A549 (cell line): Measurements from ENCODE around the gene SAMM50. TPM values are rescaled to one million over a fixed set of nuclear protein-coding genes. Genes with fewer than 3 reads are reported as not detected.

Experiments
- ATAC-seq, 2 experiments: fragments of 200-7000 bp in 1 of 2; fragments of >200 bp in 1 of 2; cut with Nextera tagmentation in 1 of 2; cut with Tn5 transposase in 1 of 2; 3 replicates each; pipeline versions ENCODE4 v1.8.0 to v1.9.1; 2018 to 2020; ENCODE audit warnings: mild to moderate bottlenecking in 1 of 2, moderate library complexity in 1 of 2
- CTCF ChIA-PET: fragments of 300-600 bp; sonication (Branson Sonifier 250); formaldehyde crosslinking; extraction: SDS; loops from one replicate; lab custom pipeline; 2021; ENCODE audit warnings: antibody characterized with exemption, inconsistent platforms; lab: Yijun Ruan, JAX
- POLR2A ChIA-PET: fragments of 350-600 bp; formaldehyde crosslinking; extraction: SDS; loops from one replicate; lab custom pipeline; 2021; ENCODE audit warnings: antibody characterized with exemption, inconsistent platforms; lab: Yijun Ruan, JAX
- DNase-seq, 2 experiments: peaks; one replicate each; pipeline versions ENCODE4 v3.0.0 to v3.0.0-alpha.2; 2011 to 2016; ENCODE audit warnings: low read depth in 1 of 2, low spot score in 1 of 2
- FAIRE-seq: peaks from 2 replicates; lab custom pipeline; 2011; peaks lifted over from hg19 to GRCh38; lab: Jason Lieb, UNC
- H3K27ac ChIP-seq, 2 experiments: fragments of >200 bp; sonication (Bioruptor Twin); formaldehyde crosslinking; 3 replicates each; pipeline ENCODE4 v1.5.1; 2016 to 2017
- H3K4me1 ChIP-seq: fragments of >200 bp; sonication (Bioruptor Twin); formaldehyde crosslinking; 3 replicates; pipeline ENCODE4 v1.6.1; 2016
- H3K4me2 ChIP-seq: fragments of >200 bp; sonication (Bioruptor Twin); formaldehyde crosslinking; 3 replicates; pipeline ENCODE4 v1.6.1; 2016
- H3K4me3 ChIP-seq: fragments of >200 bp; sonication (Bioruptor Twin); formaldehyde crosslinking; 3 replicates; pipeline ENCODE4 v1.5.1; 2016
- H3K9me3 ChIP-seq: fragments of >200 bp; sonication (Bioruptor Twin); formaldehyde crosslinking; 3 replicates; pipeline ENCODE4 v1.6.1; 2016
- CBX2 ChIP-seq: fragments of 200-600 bp; sonication (generic); IDR thresholded peaks from 2 replicates; pipeline ENCODE4 v1.6.1; 2016; ENCODE audit warnings: low read depth, mild to moderate bottlenecking, borderline replicate concordance
- EHMT2 ChIP-seq: fragments of 200-600 bp; sonication (generic); IDR thresholded peaks from 2 replicates; pipeline ENCODE4 v1.6.1; 2016; ENCODE audit warnings: antibody characterized with exemption, low read depth, mild to moderate bottlenecking, moderate library complexity
- ESRRA ChIP-seq: fragments of 150-350 bp; IDR thresholded peaks from 2 replicates; pipeline ENCODE4 v1.6.1; 2014; ENCODE audit warnings: mild to moderate bottlenecking, low read length, borderline replicate concordance
- FOXS1 ChIP-seq: fragments of 250-450 bp; sonication (Bioruptor Pico); IDR thresholded peaks from 2 replicates; pipeline ENCODE4 v1.5.0; 2020; ENCODE audit warnings: mild to moderate bottlenecking, moderate library complexity
- GATA3 ChIP-seq: IDR thresholded peaks from 2 replicates; pipeline ENCODE4 v1.6.1; 2012; ENCODE audit warnings: borderline replicate concordance
- HEYL ChIP-seq: fragments of 250-450 bp; sonication (Bioruptor Pico); IDR thresholded peaks from 2 replicates; pipeline ENCODE4 v1.8.0; 2021; ENCODE audit warnings: mild to moderate bottlenecking, moderate library complexity
- HOXB13 ChIP-seq: fragments of 250-450 bp; sonication (Bioruptor Pico); IDR thresholded peaks from 2 replicates; pipeline ENCODE4 v1.5.0; 2020; ENCODE audit warnings: low read depth, mild to moderate bottlenecking, moderate library complexity
- JUNB ChIP-seq: fragments of >200 bp; sonication (Bioruptor Twin); formaldehyde crosslinking; IDR thresholded peaks from 2 replicates; pipeline ENCODE4 v1.6.1; 2016
- KDM1A ChIP-seq: fragments of 200-600 bp; sonication (generic); IDR thresholded peaks from 2 replicates; pipeline ENCODE4 v1.6.1; 2016; ENCODE audit warnings: low read depth, mild to moderate bottlenecking
- KDM5A ChIP-seq: fragments of 200-600 bp; sonication (generic); IDR thresholded peaks from 2 replicates; pipeline ENCODE4 v1.6.1; 2016; ENCODE audit warnings: antibody characterized with exemption, mild to moderate bottlenecking
- MAZ ChIP-seq: fragments of 150-350 bp; IDR thresholded peaks from 2 replicates; pipeline ENCODE4 v1.6.1; 2014; ENCODE audit warnings: antibody characterized with exemption, low read depth, low read length, borderline replicate concordance
- NR3C1 ChIP-seq: fragments of >200 bp; sonication (Bioruptor Twin); formaldehyde crosslinking; IDR thresholded peaks from 3 replicates; pipeline ENCODE4 v1.6.1; 2017
- POLR2AphosphoS2 ChIP-seq: conservative IDR thresholded peaks from 2 replicates; pipeline ENCODE4 v1.6.1; 2012; ENCODE audit warnings: low read length, improper control_type of control experiment, inconsistent platforms
- RAD21 ChIP-seq, 2 experiments: fragments of >200 bp in 1 of 2; sonication (Bioruptor Twin) in 1 of 2; formaldehyde crosslinking in 1 of 2; IDR thresholded peaks in 1 of 2; conservative IDR thresholded peaks in 1 of 2; 2 replicates in 1 of 2; 3 replicates in 1 of 2; pipeline ENCODE4 v1.6.1; 2012 to 2018; ENCODE audit warnings: inconsistent platforms in 1 of 2
- RNF2 ChIP-seq: fragments of 200-600 bp; sonication (generic); IDR thresholded peaks from 2 replicates; pipeline ENCODE4 v1.6.1; 2016; ENCODE audit warnings: low read depth, mild to moderate bottlenecking, antibody characterized with exemption, moderate library complexity, borderline replicate concordance
- SREBF2 ChIP-seq: fragments of 450-650 bp; IDR thresholded peaks from 2 replicates; pipeline ENCODE4 v1.6.1; 2014; ENCODE audit warnings: mild to moderate bottlenecking, moderate library complexity
- ZSCAN20 ChIP-seq: fragments of 250-450 bp; sonication (Bioruptor Pico); IDR thresholded peaks from 2 replicates; pipeline ENCODE4 v1.8.0; 2022; ENCODE audit warnings: mild to moderate bottlenecking, moderate library complexity
- WGBS: methylation state at CpG from one replicate; pipeline ENCODE4 v1.1.6; 2017; ENCODE audit errors: missing lambda C conversion rate; 5-methylcytosine and 5-hydroxymethylcytosine counted together
- polyA plus RNA-seq, 4 experiments: library from polyadenylated mRNA; depleted of rRNA in 3 of 4; stranded (reverse); fragments of >200 nt; fragmentation: RNase III in 1 of 4; extraction: RNeasy Plus Mini Kit Qiagen cat#74134 plus additional on column Dnase treatment in 1 of 4; gene quantifications; 2 replicates in 3 of 4; 3 replicates in 1 of 4; pipeline ENCODE4 v1.2.3, GENCODE V29; 2011 to 2017
- TF ChIP-seq, protein P1 (sequence below): fragments of 150-350 bp; IDR thresholded peaks from 2 replicates; pipeline ENCODE4 v1.6.1; 2014; ENCODE audit warnings: low read depth, mild to moderate bottlenecking, low read length
- TF ChIP-seq, protein P2 (sequence below): IDR thresholded peaks from 2 replicates; pipeline ENCODE4 v1.6.1; 2012; ENCODE audit warnings: low read depth, borderline replicate concordance
- TF ChIP-seq, protein P3 (sequence below): fragments of 250-450 bp; sonication (Bioruptor Pico); IDR thresholded peaks from 2 replicates; pipeline ENCODE4 v1.5.0; 2021; ENCODE audit warnings: mild to moderate bottlenecking, moderate library complexity, borderline replicate concordance

SAMM50 gene
- polyA plus RNA-seq, 2 of the 4 experiments (the other 2 are of a cell fraction): 49.3 to 51.4 TPM

DNA sequence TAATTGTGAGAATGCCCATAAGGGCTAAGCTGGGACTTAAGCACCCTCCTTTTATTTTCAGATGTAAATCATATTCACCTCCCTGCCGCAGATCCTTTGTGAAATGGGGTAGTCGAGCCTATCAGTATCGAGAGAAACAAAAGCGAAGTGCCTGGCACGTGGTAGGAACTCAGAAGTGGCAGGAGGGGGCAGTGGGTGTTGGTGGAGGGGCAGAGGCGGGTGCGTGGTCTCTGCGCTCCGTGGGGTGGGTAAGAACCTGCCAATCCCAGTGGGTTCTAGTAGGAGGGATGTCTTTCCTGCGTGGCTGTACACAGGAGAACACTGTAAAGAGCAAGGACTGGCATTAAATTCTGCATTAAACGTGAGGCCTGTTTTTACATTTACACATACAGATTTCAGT lies 47.1 kb downstream of the SAMM50 start:
- 89% methylated on average over 11 of the region's 11 CpGs for WGBS
- CTCF ChIA-PET: interaction anchor here (1.6 to 3.8 kb wide), 3 partner anchors 9 to 623 kb away, joined by 3 to 28 read pairs (median 5); no protein-coding TSS in a partner anchor
- H3K27ac ChIP-seq: no peak overlapping the region

DNA sequence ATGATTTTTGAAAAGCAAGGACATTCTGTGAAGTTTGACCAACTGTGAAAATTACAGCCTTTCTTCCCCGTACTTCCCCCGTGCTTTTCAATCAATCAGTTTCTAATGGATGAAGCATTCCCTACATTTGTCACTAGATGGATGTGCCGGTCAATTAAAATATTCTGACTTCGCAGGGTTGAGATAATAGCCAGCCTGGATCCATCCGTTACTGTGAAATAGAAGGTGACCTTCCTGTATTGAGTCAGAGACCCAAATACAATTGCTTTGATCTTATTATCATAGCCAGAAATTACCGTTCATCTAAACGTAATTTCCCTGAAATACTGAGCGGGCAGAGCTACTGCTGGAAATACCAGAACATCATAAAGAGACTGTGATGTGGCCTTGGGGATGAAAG lies 47.8 kb downstream of the SAMM50 start:
- CTCF ChIA-PET: interaction anchor here (1.6 to 3.8 kb wide), 3 partner anchors 10 to 623 kb away, joined by 3 to 28 read pairs (median 5); no protein-coding TSS in a partner anchor
- ATAC-seq: no peak
- FAIRE-seq: no peak
- H3K27ac ChIP-seq: no peak overlapping the region
- H3K4me2 ChIP-seq: no peak overlapping the region
- TF ChIP-seq CBX2 (no peak), NR3C1 (no peak), RAD21 (conservative IDR thresholded peaks at IDR 0.05 in 1 of 2, IDR thresholded peaks at IDR 0.05 in 1 of 2) (no peak), ESRRA (no peak), MAZ (no peak), SREBF2 (no peak), POLR2AphosphoS2 (no peak), GATA3 (no peak), HEYL (CRISPR knock-in tag) (no peak)
- TF ChIP-seq, protein P1, sequence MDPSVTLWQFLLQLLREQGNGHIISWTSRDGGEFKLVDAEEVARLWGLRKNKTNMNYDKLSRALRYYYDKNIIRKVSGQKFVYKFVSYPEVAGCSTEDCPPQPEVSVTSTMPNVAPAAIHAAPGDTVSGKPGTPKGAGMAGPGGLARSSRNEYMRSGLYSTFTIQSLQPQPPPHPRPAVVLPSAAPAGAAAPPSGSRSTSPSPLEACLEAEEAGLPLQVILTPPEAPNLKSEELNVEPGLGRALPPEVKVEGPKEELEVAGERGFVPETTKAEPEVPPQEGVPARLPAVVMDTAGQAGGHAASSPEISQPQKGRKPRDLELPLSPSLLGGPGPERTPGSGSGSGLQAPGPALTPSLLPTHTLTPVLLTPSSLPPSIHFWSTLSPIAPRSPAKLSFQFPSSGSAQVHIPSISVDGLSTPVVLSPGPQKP: no peak
- TF ChIP-seq, protein P2, sequence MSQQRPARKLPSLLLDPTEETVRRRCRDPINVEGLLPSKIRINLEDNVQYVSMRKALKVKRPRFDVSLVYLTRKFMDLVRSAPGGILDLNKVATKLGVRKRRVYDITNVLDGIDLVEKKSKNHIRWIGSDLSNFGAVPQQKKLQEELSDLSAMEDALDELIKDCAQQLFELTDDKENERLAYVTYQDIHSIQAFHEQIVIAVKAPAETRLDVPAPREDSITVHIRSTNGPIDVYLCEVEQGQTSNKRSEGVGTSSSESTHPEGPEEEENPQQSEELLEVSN: no peak
- TF ChIP-seq, protein P3, sequence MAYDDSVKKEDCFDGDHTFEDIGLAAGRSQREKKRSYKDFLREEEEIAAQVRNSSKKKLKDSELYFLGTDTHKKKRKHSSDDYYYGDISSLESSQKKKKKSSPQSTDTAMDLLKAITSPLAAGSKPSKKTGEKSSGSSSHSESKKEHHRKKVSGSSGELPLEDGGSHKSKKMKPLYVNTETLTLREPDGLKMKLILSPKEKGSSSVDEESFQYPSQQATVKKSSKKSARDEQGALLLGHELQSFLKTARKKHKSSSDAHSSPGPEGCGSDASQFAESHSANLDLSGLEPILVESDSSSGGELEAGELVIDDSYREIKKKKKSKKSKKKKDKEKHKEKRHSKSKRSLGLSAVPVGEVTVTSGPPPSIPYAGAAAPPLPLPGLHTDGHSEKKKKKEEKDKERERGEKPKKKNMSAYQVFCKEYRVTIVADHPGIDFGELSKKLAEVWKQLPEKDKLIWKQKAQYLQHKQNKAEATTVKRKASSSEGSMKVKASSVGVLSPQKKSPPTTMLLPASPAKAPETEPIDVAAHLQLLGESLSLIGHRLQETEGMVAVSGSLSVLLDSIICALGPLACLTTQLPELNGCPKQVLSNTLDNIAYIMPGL (CRISPR knock-in tag): no peak
- 90% methylated on average over 8 of the region's 8 CpGs for WGBS
- H3K4me3 ChIP-seq: no peak overlapping the region
- no peaks in the 10 kb centered on the region for H3K9me3 ChIP-seq
- DNase-seq: no peak
- POLR2A ChIA-PET: interaction anchor here (0.6 kb wide), 1 partner anchor 12 kb away, joined by 7 read pairs; no protein-coding TSS in a partner anchor
- no peaks in the 10 kb centered on the region for H3K4me1 ChIP-seq

More for the DNA sequence above, 47.1 kb downstream of the SAMM50 start:
- POLR2A ChIA-PET: no interaction called here
- TF ChIP-seq HOXB13 (CRISPR knock-in tag): no peak
- no peak for TF ChIP-seq JUNB
- no peak for TF ChIP-seq RNF2
- TF ChIP-seq KDM1A: no peak
- no peak for TF ChIP-seq EHMT2
- DNase-seq (no peak), FAIRE-seq (no peak), ATAC-seq (no peak)
- no peaks in the 10 kb centered on the region for H3K4me1 ChIP-seq
- no peaks in the 10 kb centered on the region for H3K9me3 ChIP-seq
- no peak overlapping the region for H3K4me2 ChIP-seq
- no peak overlapping the region for H3K4me3 ChIP-seq

DNA sequence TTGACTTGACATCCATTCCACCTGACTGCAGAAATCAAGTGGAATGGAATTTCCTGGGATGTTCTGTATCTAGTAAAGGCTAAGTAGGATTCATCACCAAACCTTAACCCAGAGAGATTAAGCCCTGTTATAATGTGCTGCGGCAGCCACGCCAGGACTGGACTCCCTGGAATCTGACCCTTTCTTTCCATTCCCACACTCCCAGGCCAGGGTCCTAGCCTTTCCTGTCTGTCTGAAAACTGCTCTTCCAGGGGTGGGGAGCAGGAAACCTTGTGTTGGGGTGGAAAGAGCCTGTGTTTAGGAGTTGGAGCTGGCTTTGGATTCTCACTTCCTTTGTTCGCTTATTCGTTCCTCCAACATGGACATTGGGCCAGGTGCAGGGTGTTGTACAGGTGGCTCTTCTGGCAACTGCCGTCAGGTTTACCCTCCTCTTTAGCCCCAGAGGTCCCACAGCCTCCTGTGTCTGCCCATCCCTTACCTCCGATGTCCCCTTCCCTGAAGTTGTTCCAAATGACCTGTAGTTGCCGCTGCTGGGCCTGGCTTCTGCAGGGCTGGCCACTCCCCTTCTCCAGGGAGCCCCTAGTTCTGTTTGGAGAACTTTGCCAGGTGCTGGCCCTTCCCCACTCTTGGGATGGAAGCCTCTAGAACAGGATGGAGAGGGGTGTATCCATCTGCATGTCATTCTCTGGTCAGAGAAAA lies 48.3 kb downstream of the SAMM50 start:
- no peak for DNase-seq
- no peak overlapping the region for H3K4me3 ChIP-seq
- 99% methylated on average over 5 of the region's 7 CpGs for WGBS
- TF ChIP-seq FOXS1 (no peak), ZSCAN20 (no peak), POLR2AphosphoS2 (no peak), KDM5A (no peak), RNF2 (no peak)
- FAIRE-seq: no peak
- H3K4me2 ChIP-seq: no peak overlapping the region
- H3K27ac ChIP-seq: no peak overlapping the region
- H3K4me1 ChIP-seq: no peaks in the 10 kb centered on the region
- POLR2A ChIA-PET: interaction anchor here (0.6 kb wide), 1 partner anchor 12 kb away, joined by 7 read pairs; no protein-coding TSS in a partner anchor
- no peaks in the 10 kb centered on the region for H3K9me3 ChIP-seq
- ATAC-seq: peak; percentile 62 to 83; a peak in 4 of 6 replicates
- CTCF ChIA-PET: interaction anchor here (1.6 to 3.8 kb wide), 3 partner anchors 10 to 622 kb away, joined by 3 to 28 read pairs (median 5); no protein-coding TSS in a partner anchor
